Measurements from ENCODE around the gene PCTP. TPM values are rescaled to one million over a fixed set of nuclear protein-coding genes. Genes with fewer than 3 reads are reported as not detected.

The PCTP gene
- total RNA-seq, 4 donors from 2014 or later: 11.2 to 17.4 (median 11.8) TPM

GRCh38 chr17:55706808-55707773, 43.8 kb upstream of the PCTP start:
- no peak for DNase-seq (ENCODE audit: extremely low spot score)
- no peaks in the 10 kb centered on the region for H3K27me3 ChIP-seq
- no peak for TF ChIP-seq POLR2A (IDR thresholded peaks at IDR 0.05; ENCODE audit: low read depth)
- peak in 1 of 2 donors; percentile 22 for TF ChIP-seq POLR2AphosphoS5 (IDR thresholded peaks at IDR 0.05)
- peak overlapping the region in 2 of 4 donors; percentile 20 to 25 for H3K27ac ChIP-seq (replicated peaks in 1 of 4)
- peaks cover 4 to 19% (median 11%) of the 10 kb centered on the region in 4 donors for H3K4me1 ChIP-seq
- intact Hi-C loops (cut with DNase I): no loop called here
- H3K9me3 ChIP-seq: no peaks in the 10 kb centered on the region
- 62% methylated on average over 11 of the region's 11 CpGs for WGBS
- no peak overlapping the region for H3K4me3 ChIP-seq
- H3K36me3 ChIP-seq: no peaks in the 10 kb centered on the region

- Histone ChIP-seq H3K4me1 (peaks cover 4 to 19% (median 11%) of the 10 kb centered on the region in 4 donors), H3K27ac (replicated peaks in 1 of 4) (no peak overlapping the region), H3K9me3 (no peaks in the 10 kb centered on the region), H3K36me3 (no peaks in the 10 kb centered on the region), H3K4me3 (no peak overlapping the region), H3K27me3 (no peaks in the 10 kb centered on the region)
- no peak for DNase-seq (ENCODE audit: extremely low spot score)
- 44% methylated on average over 8 of the region's 8 CpGs for WGBS
- TF ChIP-seq, protein P1, sequence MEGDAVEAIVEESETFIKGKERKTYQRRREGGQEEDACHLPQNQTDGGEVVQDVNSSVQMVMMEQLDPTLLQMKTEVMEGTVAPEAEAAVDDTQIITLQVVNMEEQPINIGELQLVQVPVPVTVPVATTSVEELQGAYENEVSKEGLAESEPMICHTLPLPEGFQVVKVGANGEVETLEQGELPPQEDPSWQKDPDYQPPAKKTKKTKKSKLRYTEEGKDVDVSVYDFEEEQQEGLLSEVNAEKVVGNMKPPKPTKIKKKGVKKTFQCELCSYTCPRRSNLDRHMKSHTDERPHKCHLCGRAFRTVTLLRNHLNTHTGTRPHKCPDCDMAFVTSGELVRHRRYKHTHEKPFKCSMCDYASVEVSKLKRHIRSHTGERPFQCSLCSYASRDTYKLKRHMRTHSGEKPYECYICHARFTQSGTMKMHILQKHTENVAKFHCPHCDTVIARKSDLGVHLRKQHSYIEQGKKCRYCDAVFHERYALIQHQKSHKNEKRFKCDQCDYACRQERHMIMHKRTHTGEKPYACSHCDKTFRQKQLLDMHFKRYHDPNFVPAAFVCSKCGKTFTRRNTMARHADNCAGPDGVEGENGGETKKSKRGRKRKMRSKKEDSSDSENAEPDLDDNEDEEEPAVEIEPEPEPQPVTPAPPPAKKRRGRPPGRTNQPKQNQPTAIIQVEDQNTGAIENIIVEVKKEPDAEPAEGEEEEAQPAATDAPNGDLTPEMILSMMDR (IDR thresholded peaks at IDR 0.05): no peak
- no peak for TF ChIP-seq POLR2AphosphoS5 (IDR thresholded peaks at IDR 0.05)
- no peak for TF ChIP-seq EP300 (IDR thresholded peaks at IDR 0.05)
- TF ChIP-seq POLR2A (IDR thresholded peaks at IDR 0.05; ENCODE audit: low read depth): no peak
- intact Hi-C loops (cut with DNase I): no loop called here
Measured at GRCh38 chr17:55708175-55708974, 42.5 kb upstream of the PCTP start.

GRCh38 chr17:55709440-55709839, 41.4 kb upstream of the PCTP start:
- WGBS: 87% methylated on average over 7 of the region's 7 CpGs
- intact Hi-C loops (cut with DNase I): no loop called here
- no peak overlapping the region for H3K4me3 ChIP-seq

DNA sequence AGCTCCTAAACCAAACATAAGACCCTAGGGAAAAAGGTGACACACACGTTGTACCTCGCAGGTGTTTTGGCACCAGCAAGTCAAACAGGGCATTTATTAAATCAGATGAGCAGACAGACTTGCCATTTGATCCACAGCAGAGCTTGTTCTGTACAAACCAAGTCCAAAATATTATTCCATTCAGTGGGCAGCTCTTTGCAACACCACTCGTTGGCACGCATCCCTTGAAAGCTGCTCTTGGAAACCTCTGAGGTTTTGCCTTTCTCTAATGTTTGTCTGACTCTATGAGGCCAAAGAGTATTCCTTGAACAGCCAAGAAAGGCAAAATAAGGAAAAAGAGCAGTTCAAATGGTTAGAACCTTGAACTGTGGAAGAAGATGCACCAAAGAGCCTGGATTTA, 40.9 kb upstream of the PCTP start:
- Histone ChIP-seq H3K27me3 (no peaks in the 10 kb centered on the region), H3K9me3 (no peaks in the 10 kb centered on the region), H3K4me1 (peaks cover 4 to 19% (median 11%) of the 10 kb centered on the region in 4 donors), H3K27ac (replicated peaks in 1 of 4) (no peak overlapping the region), H3K36me3 (no peaks in the 10 kb centered on the region), H3K4me3 (no peak overlapping the region)
- intact Hi-C loops (cut with DNase I): no loop called here
- TF ChIP-seq, protein P1 (IDR thresholded peaks at IDR 0.05): no peak
- TF ChIP-seq POLR2A (IDR thresholded peaks at IDR 0.05; ENCODE audit: low read depth) (no peak), POLR2AphosphoS5 (IDR thresholded peaks at IDR 0.05) (no peak), EP300 (IDR thresholded peaks at IDR 0.05) (no peak)
- no peak for DNase-seq (ENCODE audit: extremely low spot score)
- 83% methylated on average over 4 of the region's 4 CpGs for WGBS

More at GRCh38 chr17:55709440-55709839, 41.4 kb upstream of the PCTP start:
- Histone ChIP-seq H3K27ac (replicated peaks in 1 of 4) (no peak overlapping the region), H3K9me3 (no peaks in the 10 kb centered on the region), H3K4me1 (peaks cover 4 to 19% (median 11%) of the 10 kb centered on the region in 4 donors), H3K27me3 (no peaks in the 10 kb centered on the region), H3K36me3 (no peaks in the 10 kb centered on the region)
- DNase-seq (ENCODE audit: extremely low spot score): no peak
- no peak for TF ChIP-seq POLR2AphosphoS5 (IDR thresholded peaks at IDR 0.05)
- no peak for TF ChIP-seq EP300 (IDR thresholded peaks at IDR 0.05)
- TF ChIP-seq POLR2A (IDR thresholded peaks at IDR 0.05; ENCODE audit: low read depth): no peak
- TF ChIP-seq, protein P1 (IDR thresholded peaks at IDR 0.05): no peak

DNA sequence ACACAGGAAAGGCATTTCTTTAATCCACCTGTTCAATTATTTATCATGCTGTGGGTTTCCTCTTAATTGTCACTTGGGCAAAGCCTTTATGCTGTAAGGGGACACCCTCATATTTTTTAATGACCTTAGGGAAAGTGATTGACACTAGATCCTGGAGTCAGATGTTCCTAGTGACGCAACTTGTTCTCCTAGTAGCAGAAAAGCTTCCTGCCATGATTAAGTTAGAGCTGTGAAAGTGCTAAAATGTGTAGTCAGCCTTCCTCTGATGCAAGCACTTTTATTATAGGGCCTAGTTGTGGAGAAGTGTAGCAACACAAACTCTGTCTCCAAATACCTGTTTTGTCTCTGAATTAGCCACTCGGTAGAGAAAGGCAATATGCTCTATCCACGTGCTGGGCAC, 40.4 kb upstream of the PCTP start:
- Histone ChIP-seq H3K9me3 (no peaks in the 10 kb centered on the region), H3K4me1 (peaks cover 4 to 19% (median 11%) of the 10 kb centered on the region in 4 donors), H3K4me3 (no peak overlapping the region), H3K27ac (replicated peaks in 1 of 4) (no peak overlapping the region), H3K36me3 (no peaks in the 10 kb centered on the region), H3K27me3 (no peaks in the 10 kb centered on the region)
- WGBS: 61% methylated on average over 3 of the region's 3 CpGs
- DNase-seq (ENCODE audit: extremely low spot score): no peak
- intact Hi-C loops (cut with DNase I): no loop called here
- TF ChIP-seq, protein P1 (IDR thresholded peaks at IDR 0.05): no peak
- TF ChIP-seq POLR2AphosphoS5 (IDR thresholded peaks at IDR 0.05) (no peak), EP300 (IDR thresholded peaks at IDR 0.05) (no peak), POLR2A (IDR thresholded peaks at IDR 0.05; ENCODE audit: low read depth) (no peak)
